GM10266 (cell line): ENCODE measurements around the gene EPSTI1.
"Not testable (repeated sequence)": the region's sequence is repeated elsewhere in the genome, so short reads cannot be mapped to it uniquely, and the experiment has no call there.

Source experiments
- DNase-seq: peaks from one replicate; pipeline ENCODE4 v3.0.0; 2012; ENCODE audit errors: extremely low spot score
- CTCF ChIP-seq: IDR thresholded peaks from 2 replicates; pipeline ENCODE4 v1.5.1; 2012; ENCODE audit warnings: mild to moderate bottlenecking, low read depth; ENCODE audit not compliant: control insufficient read depth, insufficient read depth; ENCODE audit errors: missing control alignments

The EPSTI1 gene

GRCh38 chr13:42991898-42992763 is at the start of gene EPSTI1:
EPSTI1 (minus strand) TSS chr13:42992241; CDS start chr13:42992165, 76 bp downstream.
- TF ChIP-seq CTCF = no peak
- peak; percentile 51 for DNase-seq

- TF ChIP-seq CTCF = no peak
Measured at GRCh38 chr13:43041369-43041921, 49.4 kb upstream of the EPSTI1 start.

GRCh38 chr13:43040581-43041368 is 48.7 kb upstream of the EPSTI1 start:
- DNase-seq = not testable (repeated sequence)

More at GRCh38 chr13:43041369-43041921, 49.4 kb upstream of the EPSTI1 start:
- DNase-seq = no peak

GRCh38 chr13:43039966-43040365 is 47.9 kb upstream of the EPSTI1 start:
- DNase-seq = no peak
- no peak for TF ChIP-seq CTCF

- TF ChIP-seq CTCF = no peak
- DNase-seq = no peak
Measured at GRCh38 chr13:43036351-43037250, 44.6 kb upstream of the EPSTI1 start.

- TF ChIP-seq CTCF = no peak
- no peak for DNase-seq
Measured at GRCh38 chr13:43033038-43033437, 41.0 kb upstream of the EPSTI1 start.

- DNase-seq = no peak
- no peak for TF ChIP-seq CTCF
Measured at GRCh38 chr13:43031881-43032280, 39.8 kb upstream of the EPSTI1 start.
